ENCODE data around the gene GNA14.

GRCh38 chr9:77556396-77556795, 91.7 kb downstream of the GNA14 start:
- TF ChIP-seq CTCF (IDR thresholded peaks at IDR 0.05 in 4 of 5, conservative IDR thresholded peaks at IDR 0.05 in 1 of 5): no peak
- no peak for TF ChIP-seq POLR2A (IDR thresholded peaks at IDR 0.05)
